ENCODE measurements around the gene PRXL2B. TPM values are rescaled to one million over a fixed set of nuclear protein-coding genes. Genes with fewer than 3 reads are reported as not detected.

Gene PRXL2B
- total RNA-seq, 2 experiments from 2014 or later: 37.3 to 37.6 TPM

DNA sequence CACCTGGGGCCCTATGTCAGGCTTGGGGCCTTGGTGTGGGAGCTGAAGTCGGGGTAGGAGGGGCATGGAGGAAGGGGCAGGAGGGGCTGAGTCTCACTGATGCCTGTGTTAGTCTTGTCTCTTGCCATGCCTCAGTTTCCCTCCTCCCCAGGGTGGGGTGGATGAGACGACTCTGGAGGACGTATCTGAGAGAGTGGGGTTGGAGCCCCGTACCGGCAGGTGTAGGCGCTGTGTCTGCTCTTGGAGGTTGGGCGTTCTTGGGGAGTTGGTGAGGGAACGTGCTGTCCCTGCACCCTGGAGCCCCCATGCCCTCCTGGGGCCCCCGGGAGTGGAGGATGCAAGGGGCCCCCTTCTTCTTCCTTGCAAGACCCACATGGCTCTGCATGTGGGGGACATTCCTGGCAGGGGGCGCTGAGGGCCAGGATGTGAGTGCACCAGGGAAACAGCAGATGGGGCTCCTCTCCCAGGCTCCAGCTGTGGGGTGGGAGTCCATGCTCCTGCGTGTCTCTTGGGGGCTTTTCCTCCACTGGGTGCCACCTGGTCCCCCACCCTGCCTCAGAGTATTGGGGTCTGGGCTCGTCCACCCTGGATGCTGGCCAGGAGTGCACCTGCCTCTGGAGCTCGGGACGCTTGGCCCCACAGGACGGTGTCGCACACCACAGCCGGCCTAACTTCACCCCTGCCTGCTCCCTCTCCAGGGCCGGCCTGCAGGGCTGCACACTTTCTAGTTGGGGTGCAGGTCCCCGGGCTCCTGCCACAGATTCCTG is 31.8 kb upstream of the PRXL2B start:
- DNase-seq (peak; percentile 74), ATAC-seq (ENCODE audit: low read depth) (peak; percentile 19)
- Mint-ChIP-seq H3K27ac (peak overlapping the region; percentile 99), H3K27me3 (no peaks in the 10 kb centered on the region), H3K9me3 (no peaks in the 10 kb centered on the region), H3K4me3 (peak overlapping the region; percentile 98), H3K4me1 (peaks cover 22% of the 10 kb centered on the region), H3K36me3 (peaks cover 9% of the 10 kb centered on the region)
- POLR2A ChIA-PET: interaction anchor here (2.4 to 11.0 kb wide), 7 partner anchors 8 to 139 kb away, joined by 10 to 231 read pairs (median 32); partner anchors contain the start of genes PANK4 and PRXL2B

DNA sequence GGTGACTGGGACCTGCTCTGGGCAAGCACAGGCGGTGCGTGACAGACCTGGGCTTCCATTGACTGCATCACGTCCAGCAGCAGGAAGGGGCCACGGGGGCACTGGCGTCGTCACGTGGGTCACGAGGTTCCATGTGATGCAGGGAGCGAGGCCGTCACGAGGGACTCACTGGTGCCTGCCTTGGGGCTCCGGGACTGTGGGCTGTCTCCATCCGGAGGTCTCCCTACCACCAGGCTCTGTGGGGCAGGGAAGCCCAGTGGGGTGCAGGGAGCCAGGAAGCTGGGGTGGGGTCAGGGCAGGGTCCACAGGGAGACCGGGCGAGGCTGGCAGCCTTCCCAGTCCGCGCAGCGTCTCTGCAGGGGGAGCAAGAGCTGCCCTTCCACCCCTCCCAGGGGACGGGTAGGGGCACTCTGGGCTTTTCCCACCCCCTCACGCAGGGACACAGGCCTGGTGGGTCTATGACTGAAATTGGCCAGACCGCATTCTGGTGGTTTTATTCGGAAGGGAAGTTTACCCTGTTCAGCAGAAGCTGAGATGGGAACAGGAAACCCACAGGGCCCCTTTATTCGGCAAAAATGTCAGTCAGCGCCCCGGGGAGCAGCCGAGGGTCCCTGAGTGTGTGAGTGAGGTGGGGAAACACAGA is 30.8 kb upstream of the PRXL2B start:
- no peaks in the 10 kb centered on the region for H3K27me3 Mint-ChIP-seq
- peak overlapping the region; percentile 98 for H3K4me3 Mint-ChIP-seq
- POLR2A ChIA-PET: interaction anchor here (0.6 to 11.0 kb wide), 22 partner anchors 9 to 423 kb away, joined by 3 to 231 read pairs (median 6); partner anchors contain the start of genes FAAP20, MORN1, PANK4 and PEX10
- peak; percentile 59 for ATAC-seq (ENCODE audit: low read depth)
- peaks cover 9% of the 10 kb centered on the region for H3K36me3 Mint-ChIP-seq
- no peaks in the 10 kb centered on the region for H3K9me3 Mint-ChIP-seq
- peak overlapping the region; percentile 99 for H3K27ac Mint-ChIP-seq
- H3K4me1 Mint-ChIP-seq: peaks cover 22% of the 10 kb centered on the region
- peak; percentile 84 for DNase-seq

GRCh38 chr1:2556277-2556677 is 30.3 kb upstream of the PRXL2B start, which contains the start of gene TNFRSF14:
Gene TNFRSF14 (plus strand): TSS chr1:2556371. CDS start chr1:2556665, 294 bp downstream.
- Mint-ChIP-seq H3K4me3 (peak within 1 kb of the TSS; percentile 98), H3K9me3 (no peaks in the 10 kb centered on the region), H3K36me3 (peaks cover 11% of the 10 kb centered on the region), H3K27ac (peak within 1 kb of the TSS; percentile 99), H3K27me3 (no peaks in the 10 kb centered on the region), H3K4me1 (peaks cover 21% of the 10 kb centered on the region)
- POLR2A ChIA-PET: interaction anchor here (0.6 to 11.0 kb wide), 23 partner anchors 9 to 424 kb away, joined by 3 to 231 read pairs (median 4); partner anchors contain the start of genes FAAP20, MORN1, PANK4 and PEX10
- DNase-seq (peak; percentile 79), ATAC-seq (ENCODE audit: low read depth) (peak; percentile 68)

DNA sequence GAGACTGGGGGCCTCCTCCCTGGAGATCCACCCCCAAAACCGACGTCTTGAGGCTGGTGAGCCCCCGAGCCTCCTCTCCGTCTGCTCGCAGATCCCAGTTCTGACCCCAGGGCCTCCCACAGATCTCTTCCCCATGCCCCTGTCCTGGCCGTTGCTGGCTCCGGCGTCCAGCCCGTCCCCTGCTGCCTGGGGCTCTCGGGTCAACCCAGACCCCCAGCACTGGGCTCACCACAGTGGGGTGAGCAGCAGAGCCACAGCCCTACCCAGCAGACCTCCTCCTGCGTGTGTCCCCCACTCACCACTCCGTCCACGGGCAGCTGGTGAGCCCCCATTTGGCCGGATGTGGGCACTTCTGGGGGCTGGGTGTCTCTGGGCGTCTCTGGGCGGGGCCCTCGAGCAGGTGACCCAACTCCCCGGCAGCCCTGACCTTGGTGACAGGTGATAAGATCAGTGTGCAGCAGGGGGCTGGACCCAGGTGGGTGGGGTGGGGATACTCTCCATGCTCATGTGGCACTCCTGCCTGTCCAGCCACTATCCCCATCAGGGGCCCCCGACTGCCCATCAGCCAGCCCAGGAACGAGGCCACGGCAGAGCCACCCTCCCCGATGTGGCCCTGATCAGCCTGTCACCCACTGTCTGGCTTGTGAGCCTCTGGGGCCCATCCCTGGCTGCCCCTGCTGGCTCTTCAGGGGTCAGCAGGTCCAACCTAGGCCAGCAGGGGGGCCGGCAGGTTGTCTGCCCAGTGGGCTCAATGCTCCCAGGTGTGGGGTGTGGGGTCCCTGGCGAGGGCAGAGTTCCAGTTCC is 29.7 kb upstream of the PRXL2B start:
- H3K4me3 Mint-ChIP-seq: peak overlapping the region; percentile 98
- peaks cover 12% of the 10 kb centered on the region for H3K36me3 Mint-ChIP-seq
- peak overlapping the region; percentile 99 for H3K27ac Mint-ChIP-seq
- no peaks in the 10 kb centered on the region for H3K27me3 Mint-ChIP-seq
- peaks cover 22% of the 10 kb centered on the region for H3K4me1 Mint-ChIP-seq
- no peaks in the 10 kb centered on the region for H3K9me3 Mint-ChIP-seq
- DNase-seq (peak; percentile 81), ATAC-seq (ENCODE audit: low read depth) (peak; percentile 7)
- POLR2A ChIA-PET: interaction anchor here (0.8 to 11.0 kb wide), 21 partner anchors 8 to 424 kb away, joined by 3 to 231 read pairs (median 7); partner anchors contain the start of genes FAAP20, MORN1, PANK4 and PRXL2B

DNA sequence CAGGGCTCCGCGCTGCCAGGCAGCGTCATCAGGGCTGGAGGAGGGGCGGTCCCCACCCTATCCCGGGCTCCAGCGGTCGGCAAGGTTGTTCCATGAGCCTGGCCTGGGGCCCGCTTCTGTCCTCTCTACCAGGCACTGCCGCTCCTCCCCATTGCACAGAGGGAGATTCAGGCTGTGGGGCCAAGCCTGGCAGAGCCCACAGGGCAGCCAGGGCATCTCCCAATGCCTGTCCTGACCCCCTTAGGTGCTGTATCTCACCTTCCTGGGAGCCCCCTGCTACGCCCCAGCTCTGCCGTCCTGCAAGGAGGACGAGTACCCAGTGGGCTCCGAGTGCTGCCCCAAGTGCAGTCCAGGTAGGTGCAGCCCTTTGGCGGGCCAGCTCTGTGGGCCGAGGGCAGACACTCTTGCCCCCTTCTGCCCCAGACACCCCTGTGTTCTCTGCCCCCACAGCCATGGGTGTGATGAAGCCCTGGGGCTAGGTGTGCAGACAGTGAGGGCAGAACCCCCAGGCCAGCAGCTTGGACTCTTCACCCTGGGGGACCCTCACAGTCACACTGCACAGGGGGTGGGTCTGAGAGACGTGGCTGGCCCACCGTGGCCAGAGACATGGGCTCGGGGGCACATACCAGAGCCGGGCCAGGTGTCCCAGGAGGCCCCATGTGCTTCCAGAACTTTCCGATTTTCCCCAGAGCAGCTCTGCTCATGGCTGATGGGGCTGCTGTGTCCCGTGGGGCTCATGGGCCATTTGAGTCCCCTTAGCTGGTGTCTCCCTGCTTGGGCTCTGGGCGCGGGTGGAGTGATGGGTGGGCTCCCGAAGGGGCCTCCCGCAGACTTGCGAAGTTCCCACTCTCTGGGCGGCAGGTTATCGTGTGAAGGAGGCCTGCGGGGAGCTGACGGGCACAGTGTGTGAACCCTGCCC is 28.8 kb upstream of the PRXL2B start:
- H3K27ac Mint-ChIP-seq: peak overlapping the region; percentile 99
- POLR2A ChIA-PET: interaction anchor here (0.8 to 11.0 kb wide), 12 partner anchors 7 to 142 kb away, joined by 3 to 231 read pairs (median 11); partner anchors contain the start of genes PANK4 and PRXL2B
- H3K27me3 Mint-ChIP-seq: no peaks in the 10 kb centered on the region
- no peaks in the 10 kb centered on the region for H3K9me3 Mint-ChIP-seq
- DNase-seq (no peak), ATAC-seq (ENCODE audit: low read depth) (no peak)
- H3K4me1 Mint-ChIP-seq: peaks cover 22% of the 10 kb centered on the region
- peak overlapping the region; percentile 98 for H3K4me3 Mint-ChIP-seq
- H3K36me3 Mint-ChIP-seq: peaks cover 12% of the 10 kb centered on the region

DNA sequence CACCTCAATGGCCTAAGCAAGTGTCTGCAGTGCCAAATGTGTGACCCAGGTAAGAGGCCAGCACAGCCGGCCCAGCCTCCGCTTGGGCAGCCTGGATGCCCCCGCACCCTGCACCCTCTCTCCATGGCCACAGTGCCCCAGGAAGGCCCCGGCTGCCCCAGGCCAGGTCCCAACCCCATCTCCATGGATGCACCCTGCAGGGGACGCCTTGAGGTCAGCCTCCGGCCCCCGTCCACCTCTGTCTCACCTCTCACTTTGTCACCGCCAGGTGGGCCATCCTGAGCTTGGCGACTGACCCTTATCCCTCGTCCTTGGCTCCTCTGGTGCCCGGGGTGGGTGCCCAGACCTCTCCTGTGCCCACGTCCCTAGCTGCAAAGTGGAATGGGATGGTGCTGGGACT is 28.2 kb upstream of the PRXL2B start:
- no peak for ATAC-seq (ENCODE audit: low read depth)
- Mint-ChIP-seq H3K9me3 (no peaks in the 10 kb centered on the region), H3K27ac (peak overlapping the region; percentile 75), H3K27me3 (no peaks in the 10 kb centered on the region), H3K4me3 (peak overlapping the region; percentile 98), H3K36me3 (peaks cover 12% of the 10 kb centered on the region), H3K4me1 (peaks cover 22% of the 10 kb centered on the region)
- POLR2A ChIA-PET: interaction anchor here (0.8 to 11.0 kb wide), 5 partner anchors 12 to 27 kb away, joined by 3 to 231 read pairs (median 68); partner anchors contain the start of gene PRXL2B
- DNase-seq: no peak

GRCh38 chr1:2558861-2559260 is 27.7 kb upstream of the PRXL2B start:
- no peak for DNase-seq
- peak overlapping the region; percentile 47 for H3K4me3 Mint-ChIP-seq
- H3K27me3 Mint-ChIP-seq: no peaks in the 10 kb centered on the region
- ATAC-seq (ENCODE audit: low read depth): no peak
- peaks cover 20% of the 10 kb centered on the region for H3K4me1 Mint-ChIP-seq
- H3K9me3 Mint-ChIP-seq: no peaks in the 10 kb centered on the region
- peak overlapping the region; percentile 75 for H3K27ac Mint-ChIP-seq
- H3K36me3 Mint-ChIP-seq: peaks cover 12% of the 10 kb centered on the region
- POLR2A ChIA-PET: interaction anchor here (1.5 to 11.0 kb wide), 4 partner anchors 12 to 27 kb away, joined by 4 to 231 read pairs (median 70); partner anchors contain the start of gene PRXL2B

GRCh38 chr1:2559509-2560298 is 26.9 kb upstream of the PRXL2B start:
- H3K36me3 Mint-ChIP-seq: peaks cover 12% of the 10 kb centered on the region
- H3K4me1 Mint-ChIP-seq: peaks cover 14% of the 10 kb centered on the region
- H3K9me3 Mint-ChIP-seq: no peaks in the 10 kb centered on the region
- DNase-seq: no peak
- POLR2A ChIA-PET: interaction anchor here (1.5 to 11.0 kb wide), 5 partner anchors 11 to 26 kb away, joined by 4 to 231 read pairs (median 68); partner anchors contain the start of gene PRXL2B
- H3K27ac Mint-ChIP-seq: no peak overlapping the region
- no peak overlapping the region for H3K4me3 Mint-ChIP-seq
- H3K27me3 Mint-ChIP-seq: no peaks in the 10 kb centered on the region
- no peak for ATAC-seq (ENCODE audit: low read depth)

DNA sequence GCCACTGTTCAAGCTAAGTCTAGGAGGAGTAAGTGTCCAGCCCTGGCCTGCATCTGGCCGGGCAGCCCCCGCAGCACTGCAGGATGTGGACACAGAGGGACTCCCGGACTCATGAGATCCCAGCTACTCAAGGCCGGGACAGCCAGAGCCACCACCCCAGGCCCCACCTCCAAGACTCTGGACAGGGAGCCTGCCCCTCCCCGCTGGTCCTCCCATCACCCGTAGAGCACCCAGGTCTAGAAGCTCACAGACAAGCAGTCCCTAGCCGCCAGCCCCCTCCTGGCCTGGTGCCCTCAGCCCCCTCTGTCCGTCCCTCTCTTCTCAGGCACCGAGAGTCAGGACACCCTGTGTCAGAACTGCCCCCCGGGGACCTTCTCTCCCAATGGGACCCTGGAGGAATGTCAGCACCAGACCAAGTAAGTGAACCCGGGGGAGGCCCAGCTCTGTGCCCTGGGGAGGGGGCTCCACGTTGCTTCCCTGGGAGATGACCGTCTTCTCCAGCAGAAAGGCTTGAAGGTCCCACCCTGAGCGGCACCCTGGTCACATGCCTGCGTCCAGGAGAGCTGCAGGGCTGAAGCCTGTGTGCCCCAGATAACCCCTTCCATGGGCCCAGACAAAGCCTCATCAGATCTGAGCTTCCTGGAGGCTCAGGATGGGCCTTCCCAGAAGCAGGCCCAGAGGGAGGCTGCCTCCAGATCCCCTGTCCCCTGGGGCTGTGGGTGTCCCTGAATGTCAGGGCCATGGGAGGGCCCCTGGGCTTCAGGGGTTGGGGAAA is 26.1 kb upstream of the PRXL2B start:
- peaks cover 12% of the 10 kb centered on the region for H3K36me3 Mint-ChIP-seq
- DNase-seq: no peak
- H3K4me3 Mint-ChIP-seq: no peak overlapping the region
- no peaks in the 10 kb centered on the region for H3K9me3 Mint-ChIP-seq
- no peaks in the 10 kb centered on the region for H3K27me3 Mint-ChIP-seq
- POLR2A ChIA-PET: interaction anchor here (1.3 to 11.0 kb wide), 5 partner anchors 12 to 25 kb away, joined by 4 to 231 read pairs (median 4); partner anchors contain the start of gene PRXL2B
- no peak for ATAC-seq (ENCODE audit: low read depth)
- peaks cover 11% of the 10 kb centered on the region for H3K4me1 Mint-ChIP-seq
- peak overlapping the region; percentile 30 for H3K27ac Mint-ChIP-seq

DNA sequence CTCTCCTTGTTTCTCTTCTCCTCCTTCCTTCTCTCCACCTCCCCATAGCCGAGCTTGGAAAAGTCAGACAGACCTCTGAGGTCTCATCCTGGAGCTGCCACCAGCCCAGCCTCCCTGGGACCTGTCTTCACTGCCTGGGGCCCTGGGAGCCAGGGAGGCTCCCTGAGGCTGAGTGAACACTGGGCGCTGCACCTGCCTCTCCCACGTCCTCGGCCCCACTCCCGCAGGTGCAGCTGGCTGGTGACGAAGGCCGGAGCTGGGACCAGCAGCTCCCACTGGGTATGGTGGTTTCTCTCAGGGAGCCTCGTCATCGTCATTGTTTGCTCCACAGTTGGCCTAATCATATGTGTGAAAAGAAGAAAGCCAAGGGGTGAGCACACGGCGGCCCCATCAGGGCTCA is 25.1 kb upstream of the PRXL2B start:
- Mint-ChIP-seq H3K27me3 (no peaks in the 10 kb centered on the region), H3K4me1 (peaks cover 9% of the 10 kb centered on the region), H3K27ac (peak overlapping the region; percentile 77), H3K4me3 (no peak overlapping the region), H3K36me3 (peaks cover 8% of the 10 kb centered on the region), H3K9me3 (no peaks in the 10 kb centered on the region)
- no peak for ATAC-seq (ENCODE audit: low read depth)
- POLR2A ChIA-PET: interaction anchor here (1.3 to 11.0 kb wide), 5 partner anchors 13 to 24 kb away, joined by 4 to 231 read pairs (median 4); partner anchors contain the start of gene PRXL2B
- no peak for DNase-seq
